Activated CD8-positive, alpha-beta T cell treated with anti-CD3 and anti-CD28 coated beads for 36 hours (primary cell): ENCODE measurements around the gene SCYGR6. TPM values are rescaled to one million over a fixed set of nuclear protein-coding genes. Genes with fewer than 3 reads are reported as not detected.
"Not testable (repeated sequence)": the region's sequence is repeated elsewhere in the genome, so short reads cannot be mapped to it uniquely, and the experiment has no call there.

Source experiments
- ATAC-seq: fragments of 200-7000 bp; cut with Tn5 transposase; one replicate; pipeline ENCODE4 v1.10.0; 2021; ENCODE audit warnings: mild to moderate bottlenecking, moderate library complexity
- CTCF ChIA-PET: fragments of 350-600 bp; sonication (Branson Sonifier 250); formaldehyde crosslinking; loops from one replicate; lab custom pipeline; 2021; ENCODE audit warnings: antibody characterized with exemption; lab: Charles Lee
- POLR2A ChIA-PET: fragments of 350-600 bp; sonication (Branson Sonifier 250); formaldehyde crosslinking; loops from one replicate; lab custom pipeline; 2021; ENCODE audit warnings: antibody characterized with exemption; lab: Charles Lee
- DNase-seq: peaks from one replicate; pipeline ENCODE4 v3.0.0-alpha.2; 2020
- H3K27ac Mint-ChIP-seq: one replicate; pipeline ENCODE4 v1.8.0; 2021; ENCODE audit warnings: mild to moderate bottlenecking, mixed read lengths
- H3K27me3 Mint-ChIP-seq: one replicate; pipeline ENCODE4 v1.8.0; 2021; ENCODE audit warnings: mixed read lengths
- H3K36me3 Mint-ChIP-seq: one replicate; pipeline ENCODE4 v1.8.0; 2021; ENCODE audit warnings: low read depth, mixed read lengths
- H3K4me1 Mint-ChIP-seq: one replicate; pipeline ENCODE4 v1.8.0; 2021; ENCODE audit warnings: low read depth, mixed read lengths
- H3K4me3 Mint-ChIP-seq: one replicate; pipeline ENCODE4 v1.8.0; 2021; ENCODE audit warnings: mild to moderate bottlenecking, moderate library complexity, mixed read lengths
- H3K9me3 Mint-ChIP-seq: one replicate; pipeline ENCODE4 v1.8.0; 2021; ENCODE audit warnings: mixed read lengths
- intact Hi-C: fragments of 100-400 bp; cut with micrococcal nuclease; formaldehyde crosslinking; loops from one replicate; pipeline ENCODE4 v1.10.0; 2022
- total RNA-seq, 2 experiments: library from RNA; stranded (reverse); gene quantifications; one replicate each; pipeline ENCODE4 v1.2.3, GENCODE V29; 2021
- TF ChIP-seq, protein P1 (sequence below): fragments of 200-600 bp; IDR thresholded peaks from one replicate; pipeline ENCODE4 v1.8.0; 2022; ENCODE audit warnings: antibody characterized with exemption, mild to moderate bottlenecking

The SCYGR6 gene
- total RNA-seq, 2 experiments from 2014 or later = not detected

DNA sequence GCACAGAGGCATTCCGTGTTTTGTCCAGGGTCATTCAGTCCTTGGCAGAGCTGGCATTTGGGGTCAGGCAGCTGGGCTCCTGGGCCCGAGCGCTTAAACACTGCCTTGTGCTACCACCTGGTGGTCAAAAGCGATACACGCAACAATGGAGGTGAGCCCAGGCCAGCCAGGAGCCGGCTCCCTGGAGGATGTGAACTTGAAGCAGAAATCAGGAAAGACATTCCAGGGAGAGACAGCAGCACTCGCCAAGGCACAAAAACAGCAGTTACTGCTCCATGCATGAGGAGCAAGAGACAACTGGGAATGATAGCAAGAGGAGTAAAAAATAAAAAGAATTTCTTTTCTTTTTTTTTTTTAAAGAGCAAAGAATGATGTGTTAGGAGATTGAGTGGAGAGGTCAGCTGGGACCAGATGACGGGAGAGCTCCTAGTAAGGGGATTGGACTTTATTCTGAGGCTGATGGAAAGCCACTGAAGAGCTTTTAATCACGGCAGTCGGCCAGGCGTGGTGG lies 41.9 kb upstream of the SCYGR6 start:
- Mint-ChIP-seq H3K27ac (no peak overlapping the region), H3K4me3 (no peak overlapping the region)
- POLR2A ChIA-PET = no interaction called here

DNA sequence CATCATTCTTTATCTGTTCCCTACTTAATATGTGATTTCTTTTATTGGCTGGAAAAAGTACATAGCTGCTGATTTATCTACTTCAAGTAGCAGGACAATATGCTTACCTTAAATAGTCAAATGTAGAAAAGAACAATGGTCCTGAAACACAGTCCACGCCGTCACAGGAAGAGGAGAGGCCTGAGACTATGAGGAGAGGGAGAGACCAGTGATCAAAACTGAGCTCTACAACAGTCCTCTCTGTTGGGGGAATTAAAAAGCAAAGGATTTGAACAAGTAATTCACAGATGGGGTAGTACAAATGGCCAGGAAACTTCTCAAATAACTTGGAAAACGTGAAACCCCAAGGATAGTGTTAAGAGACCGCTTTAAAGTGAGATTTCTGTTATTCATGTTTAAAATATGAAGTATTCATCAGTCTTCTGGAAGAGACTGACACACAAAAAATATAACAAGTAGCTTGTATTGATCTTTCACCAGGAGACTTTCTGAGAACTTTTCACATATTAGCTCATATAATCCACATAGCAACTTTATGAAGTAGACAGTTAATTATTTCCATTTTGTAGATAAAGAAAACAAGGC lies 41.3 kb upstream of the SCYGR6 start:
- no peaks in the 10 kb centered on the region for H3K9me3 Mint-ChIP-seq

More for the DNA sequence above, 41.9 kb upstream of the SCYGR6 start:
- H3K36me3 Mint-ChIP-seq = no peaks in the 10 kb centered on the region
- no peaks in the 10 kb centered on the region for H3K9me3 Mint-ChIP-seq
- TF ChIP-seq, protein P1, sequence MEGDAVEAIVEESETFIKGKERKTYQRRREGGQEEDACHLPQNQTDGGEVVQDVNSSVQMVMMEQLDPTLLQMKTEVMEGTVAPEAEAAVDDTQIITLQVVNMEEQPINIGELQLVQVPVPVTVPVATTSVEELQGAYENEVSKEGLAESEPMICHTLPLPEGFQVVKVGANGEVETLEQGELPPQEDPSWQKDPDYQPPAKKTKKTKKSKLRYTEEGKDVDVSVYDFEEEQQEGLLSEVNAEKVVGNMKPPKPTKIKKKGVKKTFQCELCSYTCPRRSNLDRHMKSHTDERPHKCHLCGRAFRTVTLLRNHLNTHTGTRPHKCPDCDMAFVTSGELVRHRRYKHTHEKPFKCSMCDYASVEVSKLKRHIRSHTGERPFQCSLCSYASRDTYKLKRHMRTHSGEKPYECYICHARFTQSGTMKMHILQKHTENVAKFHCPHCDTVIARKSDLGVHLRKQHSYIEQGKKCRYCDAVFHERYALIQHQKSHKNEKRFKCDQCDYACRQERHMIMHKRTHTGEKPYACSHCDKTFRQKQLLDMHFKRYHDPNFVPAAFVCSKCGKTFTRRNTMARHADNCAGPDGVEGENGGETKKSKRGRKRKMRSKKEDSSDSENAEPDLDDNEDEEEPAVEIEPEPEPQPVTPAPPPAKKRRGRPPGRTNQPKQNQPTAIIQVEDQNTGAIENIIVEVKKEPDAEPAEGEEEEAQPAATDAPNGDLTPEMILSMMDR = peak; percentile 86
- peak; percentile 94 for ATAC-seq
- no peaks in the 10 kb centered on the region for H3K4me1 Mint-ChIP-seq
- intact Hi-C loops = loop anchor here (10.0 kb wide), 3 partner anchors 282 to 642 kb away; no protein-coding TSS in a partner anchor
- DNase-seq = peak; percentile 72
- CTCF ChIA-PET = interaction anchor here (0.7 to 3.9 kb wide), 53 partner anchors 9 to 637 kb away, joined by 3 to 65 read pairs (median 4); no protein-coding TSS in a partner anchor
- no peaks in the 10 kb centered on the region for H3K27me3 Mint-ChIP-seq

DNA sequence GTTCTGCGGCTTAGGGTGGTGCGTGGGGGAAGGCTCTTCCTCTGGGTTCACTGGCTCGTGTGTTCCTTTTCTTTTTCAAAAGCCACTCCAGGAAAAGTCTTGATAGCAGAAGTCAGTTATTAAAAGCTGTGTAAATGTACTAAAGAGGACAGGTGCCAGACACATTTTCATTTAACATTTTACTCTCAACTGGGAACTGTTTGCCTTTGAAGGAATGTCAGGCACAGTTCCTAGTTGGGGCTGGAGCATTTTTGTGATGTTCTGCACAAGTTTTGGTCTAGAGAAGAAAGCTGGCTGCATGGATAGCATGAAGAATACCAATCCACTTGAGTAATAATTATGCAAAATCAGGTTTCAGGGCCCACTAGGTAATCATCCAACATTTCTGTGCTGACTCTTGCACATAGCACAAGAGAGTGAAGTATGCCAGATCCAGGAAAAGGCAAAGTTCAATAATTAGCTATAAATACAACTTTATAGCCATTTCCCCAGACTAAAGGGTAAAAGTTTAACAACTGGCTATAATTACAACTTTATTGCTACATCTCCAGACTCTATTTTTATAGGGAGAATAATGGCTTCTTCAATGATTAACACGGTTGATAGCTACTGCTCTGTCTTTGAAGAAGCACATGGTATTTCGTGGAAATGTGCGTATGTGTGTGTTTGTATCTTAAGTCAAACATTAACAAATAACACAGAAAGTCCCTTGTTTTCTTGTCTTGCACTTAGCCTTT lies 37.4 kb upstream of the SCYGR6 start:
- no peak for ATAC-seq
- ChIA-PET POLR2A (no interaction called here), CTCF (interaction anchor here (3.0 kb wide), 1 partner anchor 104 kb away, joined by 11 read pairs; no protein-coding TSS in a partner anchor)
- no peaks in the 10 kb centered on the region for H3K4me1 Mint-ChIP-seq
- peaks cover 2% of the 10 kb centered on the region for H3K27me3 Mint-ChIP-seq
- no peak overlapping the region for H3K27ac Mint-ChIP-seq
- no peak overlapping the region for H3K4me3 Mint-ChIP-seq
- DNase-seq = no peak
- no peaks in the 10 kb centered on the region for H3K36me3 Mint-ChIP-seq
- no peaks in the 10 kb centered on the region for H3K9me3 Mint-ChIP-seq
- TF ChIP-seq, protein P1 = no peak
- intact Hi-C loops = loop anchor here (5.0 to 10.0 kb wide), 4 partner anchors 105 to 637 kb away; no protein-coding TSS in a partner anchor

More for the DNA sequence above, 41.3 kb upstream of the SCYGR6 start:
- ChIA-PET CTCF (interaction anchor here (0.6 to 3.9 kb wide), 53 partner anchors 8 to 637 kb away, joined by 3 to 65 read pairs (median 4); no protein-coding TSS in a partner anchor), POLR2A (no interaction called here)
- ATAC-seq (no peak), DNase-seq (no peak)
- no peaks in the 10 kb centered on the region for H3K4me1 Mint-ChIP-seq
- no peaks in the 10 kb centered on the region for H3K36me3 Mint-ChIP-seq
- intact Hi-C loops = loop anchor here (10.0 kb wide), 3 partner anchors 281 to 641 kb away; no protein-coding TSS in a partner anchor
- no peak overlapping the region for H3K27ac Mint-ChIP-seq
- TF ChIP-seq, protein P1 = no peak
- no peak overlapping the region for H3K4me3 Mint-ChIP-seq
- peaks cover under 1% of the 10 kb centered on the region for H3K27me3 Mint-ChIP-seq

DNA sequence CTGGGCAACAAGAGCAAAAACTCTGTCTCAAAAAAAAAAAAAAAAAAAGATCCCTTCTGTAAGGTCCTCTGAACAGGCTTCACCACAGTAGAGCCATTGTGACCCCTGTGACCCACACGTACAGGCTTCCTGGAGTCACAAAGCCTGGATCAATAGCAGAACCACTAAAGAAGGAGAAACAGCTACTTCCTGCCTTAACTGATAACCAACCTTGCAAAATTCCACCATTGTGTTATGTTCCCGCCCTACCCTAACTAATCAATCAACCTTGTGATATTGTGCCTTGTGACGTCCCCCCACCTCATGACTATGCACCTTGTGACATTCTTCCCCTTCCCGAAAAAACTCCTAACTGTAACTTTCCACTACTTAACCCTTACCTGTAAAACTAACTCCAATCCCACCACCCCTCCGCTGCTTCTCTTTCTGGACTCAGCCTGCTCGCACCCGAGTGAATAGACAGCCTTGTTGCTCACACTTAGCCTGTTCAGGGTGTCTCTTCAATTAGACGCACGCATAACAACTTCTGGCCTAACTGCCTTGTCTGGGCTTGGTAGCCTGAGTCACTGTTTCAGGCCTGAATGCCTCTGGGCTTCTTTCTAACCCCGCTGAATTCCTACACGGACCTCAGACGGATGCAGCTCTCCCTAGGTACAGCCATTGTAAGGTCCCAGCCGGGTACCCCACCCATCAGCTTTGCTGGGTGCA lies 35.0 kb upstream of the SCYGR6 start:
- intact Hi-C loops = loop anchor here (5.0 to 10.0 kb wide), 4 partner anchors 102 to 635 kb away; no protein-coding TSS in a partner anchor
- ChIA-PET POLR2A (no interaction called here), CTCF (interaction anchor here (3.0 kb wide), 1 partner anchor 101 kb away, joined by 11 read pairs; no protein-coding TSS in a partner anchor)
- ATAC-seq = no peak
- H3K27me3 Mint-ChIP-seq = peaks cover 7% of the 10 kb centered on the region
- no peaks in the 10 kb centered on the region for H3K9me3 Mint-ChIP-seq
- no peak overlapping the region for H3K27ac Mint-ChIP-seq
- H3K4me3 Mint-ChIP-seq = no peak overlapping the region
- no peaks in the 10 kb centered on the region for H3K4me1 Mint-ChIP-seq
- no peaks in the 10 kb centered on the region for H3K36me3 Mint-ChIP-seq
- TF ChIP-seq, protein P1 = no peak
- DNase-seq = no peak

DNA sequence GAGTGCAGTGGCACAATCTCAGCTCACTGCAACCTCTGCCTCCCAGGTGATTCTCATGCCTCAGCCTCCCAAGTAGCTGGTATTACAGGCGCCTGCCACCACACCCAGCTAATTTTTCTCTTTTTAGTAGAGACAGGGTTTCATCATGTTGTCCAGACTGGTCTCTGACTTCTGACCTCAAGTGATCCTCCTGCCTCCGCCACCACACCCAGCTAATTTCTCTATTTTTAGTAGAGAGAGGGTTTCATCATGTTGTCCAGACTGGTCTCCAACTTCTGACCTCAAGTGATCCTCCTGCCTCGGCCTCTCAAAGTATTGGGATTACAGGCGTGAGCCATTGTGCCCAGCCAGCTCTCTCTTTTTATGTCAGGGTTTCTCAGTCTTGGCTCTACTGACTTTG lies 31.7 kb upstream of the SCYGR6 start:
- H3K27ac Mint-ChIP-seq, POLR2A ChIA-PET, H3K36me3 Mint-ChIP-seq, H3K4me3 Mint-ChIP-seq, H3K27me3 Mint-ChIP-seq, DNase-seq, intact Hi-C loops, ATAC-seq, H3K4me1 Mint-ChIP-seq, H3K9me3 Mint-ChIP-seq: not testable (repeated sequence)
- CTCF ChIA-PET = interaction anchor here (1.0 to 1.8 kb wide), 3 partner anchors 9 to 518 kb away, joined by 4 to 13 read pairs (median 4); no protein-coding TSS in a partner anchor
